Measurements from ENCODE around the gene DBT. TPM values are rescaled to one million over a fixed set of nuclear protein-coding genes. Genes with fewer than 3 reads are reported as not detected.

The DBT gene
- total and polyA plus RNA-seq, 10 of the 15 experiments (the other 5 are each of a cell fraction or from before 2014, with no cell fraction given): 2.1 to 15.9 (median 6.9) TPM

DNA sequence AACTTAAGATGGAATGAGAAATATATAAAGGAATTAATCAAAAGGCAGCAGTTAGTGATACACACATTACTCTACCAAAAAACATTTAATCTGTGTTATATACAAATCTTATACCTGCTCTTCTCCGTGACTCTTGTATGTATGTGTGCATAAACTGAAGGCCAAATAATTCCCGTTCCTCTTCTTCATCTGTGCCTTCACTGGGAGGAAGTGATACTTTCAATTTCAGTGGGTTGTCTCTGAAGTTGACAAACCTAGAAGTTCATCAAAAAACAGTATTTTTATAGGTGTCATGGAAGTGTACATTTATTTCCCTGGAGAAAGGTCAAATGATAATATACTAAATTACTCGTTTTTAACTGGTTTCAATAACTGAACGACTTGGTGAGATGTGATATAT, 97.4 kb downstream of the DBT start (continued):
- TF ChIP-seq, protein P1, sequence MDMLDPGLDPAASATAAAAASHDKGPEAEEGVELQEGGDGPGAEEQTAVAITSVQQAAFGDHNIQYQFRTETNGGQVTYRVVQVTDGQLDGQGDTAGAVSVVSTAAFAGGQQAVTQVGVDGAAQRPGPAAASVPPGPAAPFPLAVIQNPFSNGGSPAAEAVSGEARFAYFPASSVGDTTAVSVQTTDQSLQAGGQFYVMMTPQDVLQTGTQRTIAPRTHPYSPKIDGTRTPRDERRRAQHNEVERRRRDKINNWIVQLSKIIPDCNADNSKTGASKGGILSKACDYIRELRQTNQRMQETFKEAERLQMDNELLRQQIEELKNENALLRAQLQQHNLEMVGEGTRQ (IDR thresholded peaks at IDR 0.05; ENCODE audit: borderline replicate concordance, low read depth, low read length): no peak
- TF ChIP-seq ASH2L (IDR thresholded peaks at IDR 0.05; ENCODE audit: borderline replicate concordance, low read depth) (no peak), DPF2 (IDR thresholded peaks at IDR 0.05) (0 out of 2 replicates have a peak, but pooled peaks have one; percentile 62), POLR2A (IDR thresholded peaks at IDR 0.05; ENCODE audit: low read depth, low read length) (no peak), RFX5 (IDR thresholded peaks at IDR 0.05; ENCODE audit: low read depth, low read length) (no peak), ESRRA (IDR thresholded peaks at IDR 0.05; ENCODE audit: low read length) (no peak), NFIC (IDR thresholded peaks at IDR 0.05; ENCODE audit: low read depth, low read length) (peak; percentile 36; the same call in 1 of the 2 replicates), PAX5 (IDR thresholded peaks at IDR 0.05; ENCODE audit: borderline replicate concordance, low read depth, low read length) (no peak)
- TF ChIP-seq, protein P2, sequence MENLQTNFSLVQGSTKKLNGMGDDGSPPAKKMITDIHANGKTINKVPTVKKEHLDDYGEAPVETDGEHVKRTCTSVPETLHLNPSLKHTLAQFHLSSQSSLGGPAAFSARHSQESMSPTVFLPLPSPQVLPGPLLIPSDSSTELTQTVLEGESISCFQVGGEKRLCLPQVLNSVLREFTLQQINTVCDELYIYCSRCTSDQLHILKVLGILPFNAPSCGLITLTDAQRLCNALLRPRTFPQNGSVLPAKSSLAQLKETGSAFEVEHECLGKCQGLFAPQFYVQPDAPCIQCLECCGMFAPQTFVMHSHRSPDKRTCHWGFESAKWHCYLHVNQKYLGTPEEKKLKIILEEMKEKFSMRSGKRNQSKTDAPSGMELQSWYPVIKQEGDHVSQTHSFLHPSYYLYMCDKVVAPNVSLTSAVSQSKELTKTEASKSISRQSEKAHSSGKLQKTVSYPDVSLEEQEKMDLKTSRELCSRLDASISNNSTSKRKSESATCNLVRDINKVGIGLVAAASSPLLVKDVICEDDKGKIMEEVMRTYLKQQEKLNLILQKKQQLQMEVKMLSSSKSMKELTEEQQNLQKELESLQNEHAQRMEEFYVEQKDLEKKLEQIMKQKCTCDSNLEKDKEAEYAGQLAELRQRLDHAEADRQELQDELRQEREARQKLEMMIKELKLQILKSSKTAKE (IDR thresholded peaks at IDR 0.05; ENCODE audit: low read depth, poor library complexity, severe bottlenecking): no peak
- TF ChIP-seq, protein P3, sequence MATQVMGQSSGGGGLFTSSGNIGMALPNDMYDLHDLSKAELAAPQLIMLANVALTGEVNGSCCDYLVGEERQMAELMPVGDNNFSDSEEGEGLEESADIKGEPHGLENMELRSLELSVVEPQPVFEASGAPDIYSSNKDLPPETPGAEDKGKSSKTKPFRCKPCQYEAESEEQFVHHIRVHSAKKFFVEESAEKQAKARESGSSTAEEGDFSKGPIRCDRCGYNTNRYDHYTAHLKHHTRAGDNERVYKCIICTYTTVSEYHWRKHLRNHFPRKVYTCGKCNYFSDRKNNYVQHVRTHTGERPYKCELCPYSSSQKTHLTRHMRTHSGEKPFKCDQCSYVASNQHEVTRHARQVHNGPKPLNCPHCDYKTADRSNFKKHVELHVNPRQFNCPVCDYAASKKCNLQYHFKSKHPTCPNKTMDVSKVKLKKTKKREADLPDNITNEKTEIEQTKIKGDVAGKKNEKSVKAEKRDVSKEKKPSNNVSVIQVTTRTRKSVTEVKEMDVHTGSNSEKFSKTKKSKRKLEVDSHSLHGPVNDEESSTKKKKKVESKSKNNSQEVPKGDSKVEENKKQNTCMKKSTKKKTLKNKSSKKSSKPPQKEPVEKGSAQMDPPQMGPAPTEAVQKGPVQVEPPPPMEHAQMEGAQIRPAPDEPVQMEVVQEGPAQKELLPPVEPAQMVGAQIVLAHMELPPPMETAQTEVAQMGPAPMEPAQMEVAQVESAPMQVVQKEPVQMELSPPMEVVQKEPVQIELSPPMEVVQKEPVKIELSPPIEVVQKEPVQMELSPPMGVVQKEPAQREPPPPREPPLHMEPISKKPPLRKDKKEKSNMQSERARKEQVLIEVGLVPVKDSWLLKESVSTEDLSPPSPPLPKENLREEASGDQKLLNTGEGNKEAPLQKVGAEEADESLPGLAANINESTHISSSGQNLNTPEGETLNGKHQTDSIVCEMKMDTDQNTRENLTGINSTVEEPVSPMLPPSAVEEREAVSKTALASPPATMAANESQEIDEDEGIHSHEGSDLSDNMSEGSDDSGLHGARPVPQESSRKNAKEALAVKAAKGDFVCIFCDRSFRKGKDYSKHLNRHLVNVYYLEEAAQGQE (IDR thresholded peaks at IDR 0.05; ENCODE audit: low read depth, low read length): no peak
